Sigmoid colon (tissue), 4 donors: ENCODE data around the gene OR9A4.

Source experiments
- CTCF ChIP-seq, 4 experiments: fragments of 450-650 bp in 3 of 4; fragments of 200-600 bp in 1 of 4; IDR thresholded peaks; one replicate each; pipeline ENCODE4 v1.5.1; 2016 to 2019; ENCODE audit warnings: antibody characterized with exemption in 4 of 4, mild to moderate bottlenecking in 3 of 4, moderate library complexity in 2 of 4
- EP300 ChIP-seq, 4 donors: sonication (generic); formaldehyde crosslinking; IDR thresholded peaks; one replicate each; pipeline ENCODE4 v1.6.1; 2017; ENCODE audit warnings: antibody characterized with exemption in 4 of 4
- POLR2A ChIP-seq, 2 donors: fragments of 450-650 bp; IDR thresholded peaks; one replicate each; pipeline ENCODE4 v1.6.1; 2016; ENCODE audit warnings: antibody characterized with exemption in 2 of 2, mild to moderate bottlenecking in 2 of 2, moderate library complexity in 2 of 2

GRCh38 chr7:141875453-141875852 lies 40.7 kb upstream of the OR9A4 start:
- no peak for TF ChIP-seq CTCF (IDR thresholded peaks at IDR 0.05)
- TF ChIP-seq POLR2A (IDR thresholded peaks at IDR 0.05) = no peak
- no peak for TF ChIP-seq EP300 (IDR thresholded peaks at IDR 0.05)
